Kidney tubule cell (primary cell): Measurements from ENCODE around the gene TJP2.
A peak's percentile ranks its signal among the peaks of the same experiment; 100 is the strongest.
"Not testable (repeated sequence)": the region's sequence is repeated elsewhere in the genome, so short reads cannot be mapped to it uniquely, and the experiment has no call there.

Source experiments
- DNase-seq: peaks from one replicate; pipeline ENCODE4 v3.0.0-alpha.2; 2018; ENCODE audit warnings: low spot score

Gene TJP2

GRCh38 chr9:69292078-69292477, 118.0 kb downstream of the TJP2 start:
- DNase-seq = no peak

- DNase-seq = peak; percentile 22
Observed at GRCh38 chr9:69293156-69293555, 119.1 kb downstream of the TJP2 start.

- DNase-seq = no peak
Observed at GRCh38 chr9:69295872-69296552, 121.9 kb downstream of the TJP2 start.

- DNase-seq = no peak
Observed at GRCh38 chr9:69297300-69297980, 123.4 kb downstream of the TJP2 start.

GRCh38 chr9:69299315-69299714, 125.2 kb downstream of the TJP2 start:
- no peak for DNase-seq

- no peak for DNase-seq
Observed at GRCh38 chr9:69299826-69300225, 125.7 kb downstream of the TJP2 start.

GRCh38 chr9:69303331-69303730, 129.3 kb downstream of the TJP2 start:
- DNase-seq = no peak

GRCh38 chr9:69306895-69307445, 132.9 kb downstream of the TJP2 start:
- DNase-seq = not testable (repeated sequence)

- peak; percentile 15 for DNase-seq
Observed at GRCh38 chr9:69307446-69308205, 133.5 kb downstream of the TJP2 start.

- no peak for DNase-seq
Observed at GRCh38 chr9:69308206-69308931, 134.3 kb downstream of the TJP2 start.

GRCh38 chr9:69313175-69313574, 139.1 kb downstream of the TJP2 start:
- DNase-seq = no peak

GRCh38 chr9:69314547-69314946, 140.5 kb downstream of the TJP2 start:
- peak; percentile 20 for DNase-seq

- DNase-seq = no peak
Observed at GRCh38 chr9:69317081-69317480, 143.0 kb downstream of the TJP2 start.

- DNase-seq = peak; percentile 13
Observed at GRCh38 chr9:69317894-69318293, 143.8 kb downstream of the TJP2 start.

- DNase-seq = no peak
Observed at GRCh38 chr9:69319324-69320025, 145.4 kb downstream of the TJP2 start.

GRCh38 chr9:69322256-69322655, 148.2 kb downstream of the TJP2 start:
- DNase-seq = no peak

- DNase-seq = no peak
Observed at GRCh38 chr9:69323861-69324260, 149.8 kb downstream of the TJP2 start.
